Measurements from ENCODE around the gene FHIP2A.
"Not testable (repeated sequence)": the region's sequence is repeated elsewhere in the genome, so short reads cannot be mapped to it uniquely, and the experiment has no call there.

FHIP2A gene

GRCh38 chr10:114839901-114840300 is 18.3 kb downstream of the FHIP2A start:
- no peak overlapping the region for H3K4me3 ChIP-seq (ENCODE audit: control insufficient read depth, low read depth, low read length)
- no peak for DNase-seq (ENCODE audit: low read depth)
- no peak for TF ChIP-seq CTCF (conservative IDR thresholded peaks at IDR 0.05; ENCODE audit: control insufficient read depth, insufficient read depth, low read depth, low read length)

- no peak for DNase-seq (ENCODE audit: low read depth)
- TF ChIP-seq CTCF (conservative IDR thresholded peaks at IDR 0.05; ENCODE audit: control insufficient read depth, insufficient read depth, low read depth, low read length): no peak
- H3K4me3 ChIP-seq (ENCODE audit: control insufficient read depth, low read depth, low read length): no peak overlapping the region
These were observed 24.6 kb downstream of the FHIP2A start for GRCh38 chr10:114845978-114846693.

- DNase-seq (ENCODE audit: low read depth); H3K4me3 ChIP-seq (ENCODE audit: control insufficient read depth, low read depth, low read length): not testable (repeated sequence)
These were observed 25.9 kb downstream of the FHIP2A start for GRCh38 chr10:114847517-114847916.

GRCh38 chr10:114849674-114850073 is 28.1 kb downstream of the FHIP2A start:
- no peak for DNase-seq (ENCODE audit: low read depth)
- no peak for TF ChIP-seq CTCF (conservative IDR thresholded peaks at IDR 0.05; ENCODE audit: control insufficient read depth, insufficient read depth, low read depth, low read length)
- no peak overlapping the region for H3K4me3 ChIP-seq (ENCODE audit: control insufficient read depth, low read depth, low read length)

DNA sequence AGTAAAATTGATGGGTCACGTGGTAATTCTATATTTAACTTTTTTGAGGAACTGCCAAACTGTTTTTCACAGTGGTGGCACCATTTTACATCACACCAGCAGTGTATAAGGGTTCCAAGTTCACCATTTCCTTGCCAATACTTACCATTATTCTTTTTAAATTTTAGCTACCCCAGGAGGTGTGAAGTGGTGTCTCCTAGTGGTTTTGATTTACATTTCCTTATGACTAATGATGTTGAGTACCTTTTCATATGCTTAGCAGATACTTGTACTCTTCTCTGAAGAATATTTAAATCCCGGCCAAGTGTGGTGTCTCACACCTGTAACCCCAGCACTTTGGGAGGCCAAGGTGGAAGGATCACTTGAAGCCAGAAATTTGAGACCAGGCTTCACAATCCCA is 28.5 kb downstream of the FHIP2A start:
- H3K4me3 ChIP-seq (ENCODE audit: control insufficient read depth, low read depth, low read length): no peak overlapping the region

DNA sequence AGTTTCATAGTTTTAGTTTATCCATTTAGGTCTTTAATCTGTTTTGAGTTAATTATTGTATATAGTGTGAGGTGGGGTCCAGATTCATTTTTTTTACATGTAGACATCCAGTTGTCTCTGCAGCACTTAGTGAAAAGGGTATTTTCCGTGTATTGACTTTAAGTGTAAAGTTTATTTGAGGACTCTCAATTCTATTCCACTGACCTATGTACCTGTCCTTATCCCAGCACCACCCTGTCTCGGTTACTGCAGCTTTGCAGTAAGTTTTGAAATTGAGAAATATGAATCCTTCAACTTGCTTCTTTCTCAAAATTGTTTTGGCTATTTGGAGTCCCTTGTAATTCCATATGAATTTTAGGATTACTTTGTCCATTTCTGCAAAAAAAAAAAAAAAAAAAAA is 29.8 kb downstream of the FHIP2A start:
- no peak for TF ChIP-seq CTCF (conservative IDR thresholded peaks at IDR 0.05; ENCODE audit: control insufficient read depth, insufficient read depth, low read depth, low read length)
- no peak overlapping the region for H3K4me3 ChIP-seq (ENCODE audit: control insufficient read depth, low read depth, low read length)
- no peak for DNase-seq (ENCODE audit: low read depth)

More for the DNA sequence above, 28.5 kb downstream of the FHIP2A start:
- no peak for DNase-seq (ENCODE audit: low read depth)
- no peak for TF ChIP-seq CTCF (conservative IDR thresholded peaks at IDR 0.05; ENCODE audit: control insufficient read depth, insufficient read depth, low read depth, low read length)

- no peak for TF ChIP-seq CTCF (conservative IDR thresholded peaks at IDR 0.05; ENCODE audit: control insufficient read depth, insufficient read depth, low read depth, low read length)
- H3K4me3 ChIP-seq (ENCODE audit: control insufficient read depth, low read depth, low read length): no peak overlapping the region
- DNase-seq (ENCODE audit: low read depth): no peak
These were observed 30.6 kb downstream of the FHIP2A start for GRCh38 chr10:114852197-114852596.

All from fibroblast of mammary gland (primary cell).